CD14-positive monocyte (primary cell): ENCODE measurements around the gene RNF167. TPM values are rescaled to one million over a fixed set of nuclear protein-coding genes. Genes with fewer than 3 reads are reported as not detected.

ENCODE experiments used
- DNase-seq, 3 donors: peaks; one replicate each; pipeline ENCODE4 v3.0.0-alpha.2; 2011 to 2022
- H2AFZ ChIP-seq: 2 replicates; pipeline ENCODE4 v1.6.0; 2012; ENCODE audit warnings: mild to moderate bottlenecking, low read depth, low read length, inconsistent platforms; ENCODE audit not compliant: insufficient read depth, poor library complexity, severe bottlenecking
- H3K27ac ChIP-seq, 2 donors: 1 replicate in 1 of 2; 2 replicates in 1 of 2; pipeline ENCODE4 v1.5.1; 2012 to 2013; ENCODE audit warnings: low read length in 2 of 2, control low read depth in 1 of 2, inconsistent platforms in 1 of 2, low read depth in 1 of 2, mild to moderate bottlenecking in 1 of 2
- H3K27me3 ChIP-seq, 2 donors: one replicate each; pipeline versions ENCODE4 v1.6.0 to v1.6.1; 2011 to 2013; ENCODE audit warnings: low read length in 2 of 2; ENCODE audit not compliant: control insufficient read depth in 2 of 2, insufficient read depth in 2 of 2
- H3K36me3 ChIP-seq, 2 donors: replicated peaks in 1 of 2; 1 replicate in 1 of 2; 2 replicates in 1 of 2; pipeline versions ENCODE4 v1.5.1 to v1.6.1; 2012 to 2013; ENCODE audit warnings: low read length in 2 of 2, control low read depth in 1 of 2, inconsistent platforms in 1 of 2, mild to moderate bottlenecking in 1 of 2; ENCODE audit not compliant: insufficient read depth in 2 of 2, control insufficient read depth in 1 of 2
- H3K4me1 ChIP-seq, 2 donors: 1 replicate in 1 of 2; 2 replicates in 1 of 2; pipeline versions ENCODE4 v1.5.1 to v1.6.1; 2012 to 2013; ENCODE audit warnings: low read length in 2 of 2, control low read depth in 1 of 2, inconsistent platforms in 1 of 2, mild to moderate bottlenecking in 1 of 2, moderate library complexity in 1 of 2; ENCODE audit not compliant: insufficient read depth in 2 of 2, control insufficient read depth in 1 of 2
- H3K4me2 ChIP-seq: replicated peaks from 2 replicates; pipeline ENCODE3; 2012; ENCODE audit warnings: low read length, moderate library complexity, mild to moderate bottlenecking; ENCODE audit not compliant: poor library complexity, severe bottlenecking; ENCODE audit errors: extremely low read depth
- H3K4me3 ChIP-seq, 3 experiments: fragments of 200-600 bp in 1 of 3; sonication (generic) in 1 of 3; replicated peaks in 1 of 3; 1 replicate in 2 of 3; 2 replicates in 1 of 3; pipeline ENCODE4 v1.5.1; 2011 to 2013; ENCODE audit warnings: low read length in 3 of 3, mild to moderate bottlenecking in 3 of 3, control low read depth in 2 of 3, low read depth in 2 of 3, inconsistent platforms in 1 of 3, moderate library complexity in 1 of 3
- H3K79me2 ChIP-seq: 2 replicates; pipeline ENCODE4 v1.6.0; 2012; ENCODE audit warnings: mild to moderate bottlenecking, control low read depth, inconsistent platforms, low read length, moderate library complexity; ENCODE audit not compliant: insufficient read depth
- H3K9ac ChIP-seq: 2 replicates; pipeline ENCODE4 v1.6.0; 2017; ENCODE audit warnings: low read length, mild to moderate bottlenecking; ENCODE audit not compliant: insufficient read depth, poor library complexity, severe bottlenecking
- H3K9me3 ChIP-seq, 2 donors: replicated peaks in 1 of 2; 1 replicate in 1 of 2; 2 replicates in 1 of 2; pipeline versions ENCODE4 v1.5.1 to v1.6.1; 2012 to 2013; ENCODE audit warnings: low read length in 2 of 2, control low read depth in 1 of 2; ENCODE audit not compliant: control insufficient read depth in 1 of 2, insufficient read depth in 1 of 2
- H4K20me1 ChIP-seq: 2 replicates; pipeline ENCODE4 v1.6.0; 2012; ENCODE audit warnings: mild to moderate bottlenecking, low read length, control low read depth, moderate library complexity; ENCODE audit not compliant: insufficient read depth
- H3K27ac Mint-ChIP-seq, 7 donors: one replicate each; pipeline ENCODE4 v1.8.0; 2020; ENCODE audit warnings: mild to moderate bottlenecking in 7 of 7, mixed read lengths in 7 of 7, moderate library complexity in 6 of 7, inconsistent platforms in 2 of 7
- H3K27me3 Mint-ChIP-seq, 3 donors: one replicate each; pipeline ENCODE4 v1.8.0; 2021 to 2022; ENCODE audit warnings: low read depth in 3 of 3, mild to moderate bottlenecking in 3 of 3, mixed read lengths in 3 of 3, moderate library complexity in 3 of 3, inconsistent platforms in 1 of 3
- H3K36me3 Mint-ChIP-seq, 2 donors: one replicate each; pipeline ENCODE4 v1.8.0; 2020; ENCODE audit warnings: mixed read lengths in 2 of 2, inconsistent platforms in 1 of 2, mild to moderate bottlenecking in 1 of 2
- H3K4me1 Mint-ChIP-seq: one replicate; pipeline ENCODE4 v1.8.0; 2020; ENCODE audit warnings: mild to moderate bottlenecking, mixed read lengths
- H3K4me3 Mint-ChIP-seq, 2 donors: one replicate each; pipeline ENCODE4 v1.8.0; 2020; ENCODE audit warnings: mild to moderate bottlenecking in 2 of 2, mixed read lengths in 2 of 2, moderate library complexity in 1 of 2
- H3K9me3 Mint-ChIP-seq, 7 donors: one replicate each; pipeline ENCODE4 v1.8.0; 2020 to 2022; ENCODE audit warnings: mixed read lengths in 7 of 7, mild to moderate bottlenecking in 6 of 7, moderate library complexity in 6 of 7, inconsistent platforms in 2 of 7
- WGBS: methylation state at CpG from one replicate; pipeline ENCODE4 v1.1.5; 2013; ENCODE audit warnings: missing lambda C conversion rate; ENCODE audit not compliant: insufficient coverage; 5-methylcytosine and 5-hydroxymethylcytosine counted together
- intact Hi-C, 2 donors: fragments of 100-400 bp; cut with micrococcal nuclease; formaldehyde crosslinking; loops; one replicate each; pipeline versions ENCODE4 v1.15.0 to v1.15.1; 2023
- polyA plus RNA-seq, 3 donors: library from polyadenylated mRNA; depleted of rRNA in 1 of 3; unstranded in 2 of 3; stranded (reverse) in 1 of 3; fragments of 300-500 nt in 2 of 3; fragments of >200 nt in 1 of 3; fragmentation: Illumina TruSeq in 2 of 3; gene quantifications; 1 replicate in 2 of 3; 2 replicates in 1 of 3; pipeline ENCODE4 v1.2.3, GENCODE V29; 2012 to 2021
- TF ChIP-seq, protein P1 (sequence below): fragments of 200-600 bp; IDR thresholded peaks from one replicate; pipeline ENCODE4 v1.8.0; 2022; ENCODE audit warnings: antibody characterized with exemption, mild to moderate bottlenecking

Gene RNF167
- polyA plus RNA-seq, 3 donors: 17.2 to 105 (median 20.6) TPM

GRCh38 chr17:4934173-4934979, 5.7 kb upstream of the RNF167 start:
- 10% methylated on average over 10 of the region's 14 CpGs for WGBS
- peaks cover 43 to 46% of the 10 kb centered on the region in 2 donors for H3K4me1 ChIP-seq
- Mint-ChIP-seq H3K9me3 (no peaks in the 10 kb centered on the region), H3K4me3 (peak overlapping the region; percentile 41 to 77), H3K27me3 (peaks cover 7 to 14% (median 8%) of the 10 kb centered on the region in 3 donors), H3K27ac (peak overlapping the region in 5 of 7 donors; percentile 11 to 81 (median 56)), H3K36me3 (peaks cover 40% of the 10 kb centered on the region in 2 donors), H3K4me1 (peaks cover 52% of the 10 kb centered on the region)
- H4K20me1 ChIP-seq: peaks cover 23% of the 10 kb centered on the region
- no peak overlapping the region for H3K27ac ChIP-seq
- intact Hi-C loops: no loop called here
- peaks cover 21% of the 10 kb centered on the region for H3K79me2 ChIP-seq
- DNase-seq: peak; percentile 39 to 76 (median 62)
- no peaks in the 10 kb centered on the region for H3K27me3 ChIP-seq
- H3K9ac ChIP-seq: no peak overlapping the region
- no peaks in the 10 kb centered on the region for H3K9me3 ChIP-seq
- H3K36me3 ChIP-seq: peaks cover 20 to 23% of the 10 kb centered on the region in 2 donors
- peak overlapping the region; percentile 51 for H2AFZ ChIP-seq
- H3K4me2 ChIP-seq: peak overlapping the region; percentile 55
- H3K4me3 ChIP-seq: peak overlapping the region in 1 of 3 experiments; percentile 31
- TF ChIP-seq, protein P1, sequence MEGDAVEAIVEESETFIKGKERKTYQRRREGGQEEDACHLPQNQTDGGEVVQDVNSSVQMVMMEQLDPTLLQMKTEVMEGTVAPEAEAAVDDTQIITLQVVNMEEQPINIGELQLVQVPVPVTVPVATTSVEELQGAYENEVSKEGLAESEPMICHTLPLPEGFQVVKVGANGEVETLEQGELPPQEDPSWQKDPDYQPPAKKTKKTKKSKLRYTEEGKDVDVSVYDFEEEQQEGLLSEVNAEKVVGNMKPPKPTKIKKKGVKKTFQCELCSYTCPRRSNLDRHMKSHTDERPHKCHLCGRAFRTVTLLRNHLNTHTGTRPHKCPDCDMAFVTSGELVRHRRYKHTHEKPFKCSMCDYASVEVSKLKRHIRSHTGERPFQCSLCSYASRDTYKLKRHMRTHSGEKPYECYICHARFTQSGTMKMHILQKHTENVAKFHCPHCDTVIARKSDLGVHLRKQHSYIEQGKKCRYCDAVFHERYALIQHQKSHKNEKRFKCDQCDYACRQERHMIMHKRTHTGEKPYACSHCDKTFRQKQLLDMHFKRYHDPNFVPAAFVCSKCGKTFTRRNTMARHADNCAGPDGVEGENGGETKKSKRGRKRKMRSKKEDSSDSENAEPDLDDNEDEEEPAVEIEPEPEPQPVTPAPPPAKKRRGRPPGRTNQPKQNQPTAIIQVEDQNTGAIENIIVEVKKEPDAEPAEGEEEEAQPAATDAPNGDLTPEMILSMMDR: peak; percentile 20

DNA sequence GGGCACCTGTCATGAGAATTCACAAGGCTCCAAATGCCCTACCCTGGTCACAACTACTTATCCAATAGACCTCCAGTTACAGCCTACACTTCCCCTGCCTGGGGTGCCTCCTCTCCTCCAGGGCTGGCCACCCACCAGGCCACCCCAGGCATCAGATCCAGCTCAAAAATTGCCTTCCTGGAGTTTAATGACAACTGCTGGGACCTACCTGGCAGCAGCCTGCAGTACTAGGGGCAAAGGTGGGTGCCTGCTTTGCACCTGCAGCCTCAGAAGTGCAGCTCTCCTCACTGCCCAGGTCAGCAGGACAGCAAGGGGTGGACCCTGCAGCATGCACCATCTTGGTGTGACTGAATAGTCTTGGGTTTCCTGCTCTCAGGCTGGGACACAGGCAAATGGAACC, 4.4 kb upstream of the RNF167 start:
- peak overlapping the region in 1 of 7 donors; percentile 80 for H3K27ac Mint-ChIP-seq
- TF ChIP-seq, protein P1: no peak
- Histone ChIP-seq H3K4me2 (no peak overlapping the region), H3K4me1 (peaks cover 44 to 50% of the 10 kb centered on the region in 2 donors), H3K27ac (no peak overlapping the region), H3K27me3 (no peaks in the 10 kb centered on the region), H2AFZ (no peak overlapping the region), H3K9me3 (no peaks in the 10 kb centered on the region), H4K20me1 (peaks cover 25% of the 10 kb centered on the region), H3K79me2 (peaks cover 28% of the 10 kb centered on the region), H3K9ac (no peak overlapping the region), H3K36me3 (peaks cover 20 to 23% of the 10 kb centered on the region in 2 donors), H3K4me3 (no peak overlapping the region)
- H3K4me1 Mint-ChIP-seq: peaks cover 52% of the 10 kb centered on the region
- H3K36me3 Mint-ChIP-seq: peaks cover 37% of the 10 kb centered on the region in 2 donors
- peaks cover 7 to 14% (median 8%) of the 10 kb centered on the region in 3 donors for H3K27me3 Mint-ChIP-seq
- intact Hi-C loops: loop anchor here in 1 of 2 donors (5.0 kb wide), 1 partner anchor 42 kb away; no protein-coding TSS in a partner anchor
- no peaks in the 10 kb centered on the region for H3K9me3 Mint-ChIP-seq
- no peak for DNase-seq
- no peak overlapping the region for H3K4me3 Mint-ChIP-seq
